Ovary (tissue), 3 donors: ENCODE data around the gene MBNL1.

Experiments used
- CTCF ChIP-seq, 3 donors: fragments of 450-650 bp in 2 of 3; fragments of 200-600 bp in 1 of 3; IDR thresholded peaks; one replicate each; pipeline versions ENCODE4 v1.5.1 to v1.8.0; 2016 to 2022; ENCODE audit warnings: antibody characterized with exemption in 3 of 3, mild to moderate bottlenecking in 1 of 3
- EP300 ChIP-seq: sonication (generic); formaldehyde crosslinking; IDR thresholded peaks from one replicate; pipeline ENCODE4 v1.6.1; 2017; ENCODE audit warnings: antibody characterized with exemption
- donor health status: DM: no; HTN: no; CAD: no.

- TF ChIP-seq CTCF (IDR thresholded peaks at IDR 0.05), result no peak
- TF ChIP-seq EP300, result no peak
Measured at GRCh38 chr3:152271501-152272236, 2.9 kb downstream of the MBNL1 start.
